Sigmoid colon (tissue), 4 donors: ENCODE results near the gene DNAJC10.

Experiments
- CTCF ChIP-seq, 4 experiments: fragments of 450-650 bp in 3 of 4; fragments of 200-600 bp in 1 of 4; IDR thresholded peaks; one replicate each; pipeline ENCODE4 v1.5.1; 2016 to 2019; ENCODE audit warnings: antibody characterized with exemption in 4 of 4, mild to moderate bottlenecking in 3 of 4, moderate library complexity in 2 of 4
- EP300 ChIP-seq, 4 donors: sonication (generic); formaldehyde crosslinking; IDR thresholded peaks; one replicate each; pipeline ENCODE4 v1.6.1; 2017; ENCODE audit warnings: antibody characterized with exemption in 4 of 4
- POLR2A ChIP-seq, 2 donors: fragments of 450-650 bp; IDR thresholded peaks; one replicate each; pipeline ENCODE4 v1.6.1; 2016; ENCODE audit warnings: antibody characterized with exemption in 2 of 2, mild to moderate bottlenecking in 2 of 2, moderate library complexity in 2 of 2
- POLR2AphosphoS5 ChIP-seq, 4 donors: sonication (generic); formaldehyde crosslinking; IDR thresholded peaks; one replicate each; pipeline ENCODE4 v1.6.1; 2017; ENCODE audit warnings: antibody characterized with exemption in 4 of 4

GRCh38 chr2:182666674-182667314 is 49.3 kb upstream of the DNAJC10 start:
- TF ChIP-seq CTCF (IDR thresholded peaks at IDR 0.05) (no peak), POLR2A (IDR thresholded peaks at IDR 0.05) (no peak), POLR2AphosphoS5 (IDR thresholded peaks at IDR 0.05) (no peak), EP300 (IDR thresholded peaks at IDR 0.05) (no peak)
